ENCODE data around the gene CES2.

DNA sequence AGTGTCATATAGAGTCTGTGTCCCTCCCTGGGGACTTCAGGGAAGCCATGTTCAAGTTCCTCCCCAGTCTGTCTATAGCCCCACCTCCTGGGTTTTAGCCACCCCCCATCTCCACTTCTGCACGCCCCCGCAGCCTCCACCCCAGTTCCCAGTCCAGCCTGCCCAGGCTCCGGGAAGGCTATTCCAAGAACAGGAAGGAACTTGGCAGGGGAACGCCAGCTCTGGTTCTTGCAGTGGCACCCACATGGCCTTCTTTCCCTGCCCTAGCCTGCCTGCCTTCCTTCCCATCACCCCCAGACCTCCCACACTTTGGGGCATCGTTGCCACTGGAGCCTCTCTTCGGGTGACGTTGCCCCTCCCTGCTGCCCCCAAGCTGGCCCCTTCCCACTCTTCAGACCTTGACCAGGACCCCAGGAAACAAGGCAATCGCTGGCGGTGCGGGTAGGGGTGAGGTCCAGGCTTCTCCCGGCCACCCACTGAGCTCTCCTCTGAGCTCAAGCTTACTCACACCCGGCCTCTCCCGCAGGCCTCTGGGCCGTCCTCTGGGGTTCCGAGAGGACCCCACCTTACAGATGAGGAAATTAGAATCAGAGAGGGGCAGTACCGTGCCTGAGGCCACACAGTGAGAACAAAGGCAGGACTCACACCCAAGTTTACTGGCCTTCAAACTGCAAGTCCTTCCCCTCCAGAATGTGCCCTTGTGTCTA is 43.8 kb downstream of the CES2 start:
- TF ChIP-seq POLR2A (IDR thresholded peaks at IDR 0.05), result no peak
- TF ChIP-seq, protein P1, sequence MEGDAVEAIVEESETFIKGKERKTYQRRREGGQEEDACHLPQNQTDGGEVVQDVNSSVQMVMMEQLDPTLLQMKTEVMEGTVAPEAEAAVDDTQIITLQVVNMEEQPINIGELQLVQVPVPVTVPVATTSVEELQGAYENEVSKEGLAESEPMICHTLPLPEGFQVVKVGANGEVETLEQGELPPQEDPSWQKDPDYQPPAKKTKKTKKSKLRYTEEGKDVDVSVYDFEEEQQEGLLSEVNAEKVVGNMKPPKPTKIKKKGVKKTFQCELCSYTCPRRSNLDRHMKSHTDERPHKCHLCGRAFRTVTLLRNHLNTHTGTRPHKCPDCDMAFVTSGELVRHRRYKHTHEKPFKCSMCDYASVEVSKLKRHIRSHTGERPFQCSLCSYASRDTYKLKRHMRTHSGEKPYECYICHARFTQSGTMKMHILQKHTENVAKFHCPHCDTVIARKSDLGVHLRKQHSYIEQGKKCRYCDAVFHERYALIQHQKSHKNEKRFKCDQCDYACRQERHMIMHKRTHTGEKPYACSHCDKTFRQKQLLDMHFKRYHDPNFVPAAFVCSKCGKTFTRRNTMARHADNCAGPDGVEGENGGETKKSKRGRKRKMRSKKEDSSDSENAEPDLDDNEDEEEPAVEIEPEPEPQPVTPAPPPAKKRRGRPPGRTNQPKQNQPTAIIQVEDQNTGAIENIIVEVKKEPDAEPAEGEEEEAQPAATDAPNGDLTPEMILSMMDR (IDR thresholded peaks at IDR 0.05), result no peak
